Kidney (tissue), 14 donors: ENCODE measurements around the gene RIMBP2. TPM values are rescaled to one million over a fixed set of nuclear protein-coding genes. Genes with fewer than 3 reads are reported as not detected.

Experiments
- DNase-seq, 5 donors: peaks; one replicate each; pipeline ENCODE4 v3.0.0-alpha.2; 2013 to 2020
- FAIRE-seq: peaks from 2 replicates; lab custom pipeline; 2012; peaks lifted over from hg19 to GRCh38; lab: Jason Lieb, UNC
- H3K27ac ChIP-seq, 2 donors: one replicate each; pipeline ENCODE4 v1.7.0; 2013; ENCODE audit warnings: low read depth in 2 of 2, low read length in 2 of 2, inconsistent platforms in 1 of 2
- H3K27me3 ChIP-seq: one replicate; pipeline ENCODE4 v1.7.1; 2013; ENCODE audit warnings: low read length, inconsistent platforms; ENCODE audit not compliant: control insufficient read depth, insufficient read depth
- H3K36me3 ChIP-seq, 3 donors: one replicate each; pipeline versions ENCODE4 v1.7.0 to v1.7.1; 2013; ENCODE audit warnings: low read length in 3 of 3, control low read depth in 1 of 3, inconsistent platforms in 1 of 3; ENCODE audit not compliant: insufficient read depth in 3 of 3, control insufficient read depth in 2 of 3
- H3K4me1 ChIP-seq, 3 donors: one replicate each; pipeline versions ENCODE4 v1.7.0 to v1.7.1; 2013; ENCODE audit warnings: low read length in 3 of 3, inconsistent platforms in 1 of 3, low read depth in 1 of 3; ENCODE audit not compliant: control insufficient read depth in 2 of 3, insufficient read depth in 2 of 3
- H3K4me3 ChIP-seq, 3 donors: one replicate each; pipeline versions ENCODE4 v1.7.0 to v1.8.1; 2013; ENCODE audit warnings: low read length in 3 of 3, control low read depth in 1 of 3, inconsistent platforms in 1 of 3
- H3K9ac ChIP-seq, 3 donors: one replicate each; pipeline versions ENCODE4 v1.7.0 to v1.7.1; 2013; ENCODE audit warnings: low read length in 3 of 3, control low read depth in 1 of 3, inconsistent platforms in 1 of 3
- H3K9me3 ChIP-seq, 3 donors: one replicate each; pipeline versions ENCODE4 v1.7.0 to v1.7.1; 2013; ENCODE audit warnings: low read length in 3 of 3, control low read depth in 1 of 3, inconsistent platforms in 1 of 3; ENCODE audit not compliant: control insufficient read depth in 2 of 3, insufficient read depth in 1 of 3
- intact Hi-C: fragments of 100-400 bp; cut with DNase I; formaldehyde crosslinking; loops from one replicate; pipeline ENCODE4 v1.11.1; 2022
- polyA plus RNA-seq: library from polyadenylated mRNA; stranded (reverse); fragments of 350-450 nt; fragmentation: Illumina TruSeq; extraction: RNeasy Lipid Tissue Mini Kit (QIAGEN cat#74804); gene quantifications from one replicate; pipeline ENCODE4 v1.2.3, GENCODE V29; 2014; ENCODE audit warnings: low read depth, low replicate concordance; ENCODE audit not compliant: insufficient read depth
- total RNA-seq: library from RNA; stranded (reverse); fragmentation: NEBNext Ultra II Directional; extraction: Animal tissue kit (Norgen Biotek cat#: 25700); gene quantifications from one replicate; pipeline ENCODE4 v1.2.1, GENCODE V29; 2021
- TF ChIP-seq, protein P1 (sequence below): IDR thresholded peaks from 3 replicates; pipeline ENCODE4 v1.5.1; 2012; ENCODE audit warnings: mild to moderate bottlenecking, moderate library complexity, borderline replicate concordance; ENCODE audit not compliant: insufficient read depth; ENCODE audit errors: extremely low read depth
- donor health status: control.
- donor health status: control.
- donor health status: control.
- donor health status: control.
- donor health status: control.
- donor health status: DM: yes; HTN: yes; CAD: no.
- donor health status: Normal renal cell carcinoma (clear cell type).

RIMBP2 gene
- total and polyA plus RNA-seq, 2 donors from 2014 or later: 2.8 to 51.7 TPM

- Histone ChIP-seq H3K4me3 (no peak overlapping the region), H3K36me3 (no peaks in the 10 kb centered on the region), H3K27ac (no peak overlapping the region), H3K9ac (no peak overlapping the region), H3K9me3 (no peaks in the 10 kb centered on the region), H3K27me3 (no peaks in the 10 kb centered on the region), H3K4me1 (no peaks in the 10 kb centered on the region)
- no peak for FAIRE-seq
- TF ChIP-seq, protein P1, sequence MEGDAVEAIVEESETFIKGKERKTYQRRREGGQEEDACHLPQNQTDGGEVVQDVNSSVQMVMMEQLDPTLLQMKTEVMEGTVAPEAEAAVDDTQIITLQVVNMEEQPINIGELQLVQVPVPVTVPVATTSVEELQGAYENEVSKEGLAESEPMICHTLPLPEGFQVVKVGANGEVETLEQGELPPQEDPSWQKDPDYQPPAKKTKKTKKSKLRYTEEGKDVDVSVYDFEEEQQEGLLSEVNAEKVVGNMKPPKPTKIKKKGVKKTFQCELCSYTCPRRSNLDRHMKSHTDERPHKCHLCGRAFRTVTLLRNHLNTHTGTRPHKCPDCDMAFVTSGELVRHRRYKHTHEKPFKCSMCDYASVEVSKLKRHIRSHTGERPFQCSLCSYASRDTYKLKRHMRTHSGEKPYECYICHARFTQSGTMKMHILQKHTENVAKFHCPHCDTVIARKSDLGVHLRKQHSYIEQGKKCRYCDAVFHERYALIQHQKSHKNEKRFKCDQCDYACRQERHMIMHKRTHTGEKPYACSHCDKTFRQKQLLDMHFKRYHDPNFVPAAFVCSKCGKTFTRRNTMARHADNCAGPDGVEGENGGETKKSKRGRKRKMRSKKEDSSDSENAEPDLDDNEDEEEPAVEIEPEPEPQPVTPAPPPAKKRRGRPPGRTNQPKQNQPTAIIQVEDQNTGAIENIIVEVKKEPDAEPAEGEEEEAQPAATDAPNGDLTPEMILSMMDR: no peak
- intact Hi-C loops: no loop called here
- DNase-seq: no peak
Measured at GRCh38 chr12:130687190-130687589, 28.9 kb downstream of the RIMBP2 start.

GRCh38 chr12:130686511-130686991, 29.5 kb downstream of the RIMBP2 start:
- intact Hi-C loops: no loop called here
- H3K36me3 ChIP-seq: no peaks in the 10 kb centered on the region
- H3K4me3 ChIP-seq: no peak overlapping the region
- H3K27ac ChIP-seq: no peak overlapping the region
- H3K4me1 ChIP-seq: no peaks in the 10 kb centered on the region
- DNase-seq (peak in 3 of 5 donors; percentile 29 to 58 (median 49)), FAIRE-seq (no peak)
- TF ChIP-seq, protein P1: no peak
- H3K9me3 ChIP-seq: no peaks in the 10 kb centered on the region
- H3K9ac ChIP-seq: no peak overlapping the region
- H3K27me3 ChIP-seq: no peaks in the 10 kb centered on the region

DNA sequence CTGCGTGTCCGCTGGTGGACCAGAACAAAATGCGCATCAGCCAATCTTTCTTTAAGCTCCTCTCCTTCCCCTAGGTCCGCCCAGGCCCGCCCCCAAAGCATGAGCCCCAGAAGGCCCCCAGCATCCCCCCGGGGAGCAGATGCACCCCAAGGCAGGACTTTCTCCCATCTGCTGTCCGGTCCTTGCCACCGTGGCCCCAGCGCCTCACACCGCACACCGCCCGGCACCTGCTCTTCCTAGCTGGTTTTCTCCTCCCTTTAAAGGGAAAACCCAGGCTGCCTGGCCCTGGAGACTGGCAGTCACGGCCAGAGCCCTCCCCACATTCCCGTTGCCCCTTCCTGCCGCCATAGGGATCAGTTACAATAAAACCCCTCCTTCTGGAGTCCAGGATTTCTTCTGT, 30.2 kb downstream of the RIMBP2 start:
- Histone ChIP-seq H3K27ac (no peak overlapping the region), H3K4me3 (no peak overlapping the region), H3K9ac (no peak overlapping the region), H3K36me3 (no peaks in the 10 kb centered on the region), H3K27me3 (no peaks in the 10 kb centered on the region), H3K9me3 (no peaks in the 10 kb centered on the region), H3K4me1 (no peaks in the 10 kb centered on the region)
- no peak for FAIRE-seq
- DNase-seq: peak in 2 of 5 donors; percentile 24 to 56
- intact Hi-C loops: no loop called here
- TF ChIP-seq, protein P1: no peak

DNA sequence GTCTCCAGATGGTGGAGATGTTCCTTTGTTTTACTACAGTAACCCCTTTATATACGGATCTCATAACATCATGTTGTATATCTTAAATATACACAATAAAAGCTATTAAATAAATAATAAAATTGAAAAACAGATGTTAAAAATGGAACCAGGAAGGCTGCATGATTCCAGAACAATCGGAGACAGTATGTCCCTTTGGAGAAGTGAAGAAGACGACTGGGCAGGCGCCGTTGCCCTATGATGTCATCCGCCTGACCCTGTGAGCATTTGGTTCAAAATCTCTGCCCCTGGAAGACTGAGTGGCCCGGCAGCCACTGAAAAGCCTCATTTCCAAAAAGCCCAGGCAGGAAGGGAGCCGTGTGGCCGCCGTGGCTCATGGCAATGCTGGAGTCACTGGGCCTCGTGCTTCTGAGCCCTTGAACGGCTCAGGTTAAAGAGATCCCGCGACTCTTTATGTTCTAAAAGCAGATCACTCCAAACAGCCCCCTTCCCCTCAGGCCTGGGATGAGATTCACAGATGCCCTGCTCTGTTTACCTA, 30.8 kb downstream of the RIMBP2 start:
- DNase-seq (no peak), FAIRE-seq (no peak)
- Histone ChIP-seq H3K27ac (no peak overlapping the region), H3K9me3 (no peaks in the 10 kb centered on the region), H3K36me3 (no peaks in the 10 kb centered on the region), H3K27me3 (no peaks in the 10 kb centered on the region), H3K4me1 (no peaks in the 10 kb centered on the region), H3K9ac (no peak overlapping the region), H3K4me3 (no peak overlapping the region)
- TF ChIP-seq, protein P1: no peak
- intact Hi-C loops: no loop called here
